Stimulated activated CD4-positive, alpha-beta T cell treated with anti-CD3 and anti-CD28 coated beads, Interleukin-12 subunit alpha, Interleukin-12 subunit beta, amount 100 ng/mL, for 48 hours (primary cell): ENCODE data around the gene KRT3.

Experiments
- DNase-seq, 3 donors: peaks; one replicate each; pipeline ENCODE4 v3.0.0-alpha.2; 2020; ENCODE audit warnings: low read depth in 2 of 3, low spot score in 1 of 3

KRT3 gene

DNA sequence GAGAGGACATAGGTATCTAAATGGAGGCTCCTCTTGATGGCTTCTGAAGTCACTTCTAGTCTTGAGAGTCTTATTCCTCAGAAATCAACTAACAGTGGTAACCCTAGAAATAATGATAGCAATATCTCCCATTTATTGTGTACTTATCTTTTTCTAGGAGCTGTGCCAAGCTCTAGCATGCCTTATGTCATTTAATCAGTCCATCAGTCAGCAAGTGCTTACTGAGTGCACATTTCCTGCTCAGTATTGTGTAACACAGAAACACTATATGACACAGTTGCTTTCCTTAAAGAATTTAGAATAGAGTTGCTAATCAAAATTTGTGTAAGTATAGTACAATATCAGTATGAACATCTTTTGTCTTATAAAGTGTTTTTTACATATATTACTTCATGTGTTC lies 55.3 kb downstream of the KRT3 start:
- DNase-seq: no peak

DNA sequence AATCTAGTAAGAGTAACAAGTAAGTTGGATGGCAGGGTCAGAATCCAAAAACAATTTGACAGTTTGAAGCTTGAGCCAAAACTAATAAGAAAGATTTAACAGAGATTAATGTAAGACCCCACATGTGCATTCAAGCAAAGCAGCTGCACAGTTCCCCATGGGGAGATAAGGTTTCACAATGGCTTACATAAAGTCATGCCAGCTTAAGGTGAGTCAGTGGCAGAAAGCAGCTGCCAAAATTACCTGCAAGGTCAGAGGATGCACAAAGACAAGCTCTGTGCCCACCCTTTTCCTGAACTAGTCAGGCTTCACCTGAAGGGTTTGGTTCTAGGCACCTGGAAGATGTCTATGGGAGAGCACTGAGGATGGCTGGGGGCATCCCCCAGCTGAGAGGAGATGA lies 56.0 kb downstream of the KRT3 start:
- no peak for DNase-seq
